HG03460 (cell line): ENCODE data around the gene SDR39U1.
A peak's percentile ranks its signal among the peaks of the same experiment; 100 is the strongest.

Experiments used
- ATAC-seq: cut with Tn5 transposase; IDR thresholded peaks from one replicate; pipeline ENCODE4 v1.9.1; 2021; ENCODE audit not compliant: unreplicated experiment

The SDR39U1 gene

DNA sequence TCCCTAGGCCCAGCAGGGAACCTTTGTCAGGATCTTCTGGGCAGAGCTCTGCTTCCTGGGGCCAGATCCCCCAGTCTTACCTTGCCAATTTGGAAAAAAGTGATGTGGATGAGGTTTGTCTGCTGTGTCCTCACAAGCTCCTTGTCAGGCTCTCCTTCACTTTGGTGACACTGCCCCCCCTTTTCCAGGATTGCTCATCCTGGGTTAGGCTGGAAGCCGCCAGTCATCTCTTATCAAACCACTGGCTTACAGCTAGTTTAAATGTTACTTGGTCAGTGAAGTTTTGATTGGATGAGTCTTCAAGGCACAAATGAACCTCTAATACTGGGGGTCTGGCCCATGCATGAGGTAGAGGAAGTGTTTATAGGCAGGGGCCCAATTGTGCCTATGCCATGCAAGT lies 28.5 kb downstream of the SDR39U1 start:
- no peak for ATAC-seq

DNA sequence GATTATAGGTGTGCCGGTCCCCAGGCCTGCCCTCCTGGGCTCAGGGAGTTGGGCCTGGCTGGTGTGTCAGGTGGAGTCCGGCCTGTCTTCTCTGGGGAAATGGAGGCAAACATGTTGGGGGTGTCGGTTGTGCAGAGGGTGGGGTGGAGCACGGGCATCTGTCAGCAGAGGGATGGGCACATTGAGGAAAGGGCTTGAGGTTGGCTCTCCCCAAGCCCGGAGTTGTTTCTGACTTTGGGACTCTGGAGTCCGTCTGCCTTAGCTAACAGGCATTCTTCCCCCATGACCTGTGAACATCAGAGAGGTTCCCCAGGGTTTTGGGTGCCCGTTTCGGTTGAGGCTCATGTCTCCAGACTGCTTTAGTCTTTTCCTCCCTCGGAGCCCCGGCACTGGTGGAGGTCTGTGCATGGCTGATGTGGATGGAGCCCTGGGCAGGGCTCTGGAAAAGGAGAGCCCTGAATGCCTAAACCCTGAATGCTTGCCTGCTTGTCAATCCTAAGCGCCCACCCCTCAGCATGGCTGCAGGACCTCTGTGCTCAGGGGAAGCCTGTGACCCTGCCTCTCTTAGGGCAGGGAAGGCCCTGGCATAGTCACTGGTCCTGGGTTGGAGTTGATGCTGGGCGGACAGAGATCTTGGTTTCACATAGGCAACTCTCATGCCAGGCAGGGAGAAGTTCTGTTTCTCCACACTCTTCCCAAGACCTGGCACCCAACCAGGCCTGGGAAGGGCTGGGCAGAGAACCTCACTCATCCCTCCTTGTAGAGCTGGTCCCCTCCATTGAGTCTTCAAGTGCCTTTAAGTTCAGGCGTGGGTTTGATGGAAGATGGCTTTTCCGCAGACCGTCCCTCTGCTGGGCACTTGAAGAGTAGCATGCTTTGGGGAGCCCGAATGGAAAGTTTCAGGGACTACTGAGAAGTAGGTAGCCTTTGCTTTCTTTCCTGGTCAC lies 30.9 kb downstream of the SDR39U1 start:
- ATAC-seq: peak; percentile 50

DNA sequence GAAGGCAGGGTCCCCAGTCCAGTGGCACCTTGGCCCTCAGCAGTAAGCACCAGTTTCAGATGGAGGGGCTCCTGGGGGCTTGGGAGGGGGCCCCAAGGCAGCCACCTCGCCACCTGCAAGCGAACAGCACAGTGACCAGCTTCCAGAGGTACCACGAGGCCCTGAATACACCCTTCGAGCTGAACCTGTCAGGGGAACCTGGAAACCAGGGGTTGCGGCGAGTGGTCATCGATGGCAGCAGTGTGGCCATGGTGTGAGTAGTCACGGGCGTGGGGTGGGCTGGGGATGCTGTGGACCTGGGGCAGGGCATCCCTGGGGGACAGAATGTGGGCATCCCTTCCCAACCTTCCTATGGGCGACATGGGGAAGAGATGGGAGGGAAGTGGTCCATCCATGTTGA lies 32.6 kb downstream of the SDR39U1 start:
- no peak for ATAC-seq

DNA sequence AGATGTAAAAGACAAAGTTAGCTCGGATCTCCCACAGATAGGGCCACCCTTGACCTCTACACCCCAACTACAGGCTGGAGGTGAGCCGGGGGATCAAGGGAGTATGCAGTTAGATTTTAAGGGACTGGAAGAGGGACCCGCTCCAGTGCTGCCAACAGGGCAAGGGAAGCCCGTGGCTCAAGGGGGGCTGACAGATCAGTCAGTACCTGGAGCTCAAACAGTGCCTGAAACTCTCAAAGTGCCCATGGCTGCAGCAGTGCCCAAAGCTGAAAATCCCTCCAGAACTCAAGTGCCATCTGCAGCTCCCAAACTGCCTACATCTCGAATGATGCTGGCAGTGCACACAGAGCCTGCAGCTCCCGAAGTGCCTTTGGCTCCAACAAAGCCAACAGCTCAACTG lies 33.4 kb downstream of the SDR39U1 start:
- ATAC-seq: no peak

DNA sequence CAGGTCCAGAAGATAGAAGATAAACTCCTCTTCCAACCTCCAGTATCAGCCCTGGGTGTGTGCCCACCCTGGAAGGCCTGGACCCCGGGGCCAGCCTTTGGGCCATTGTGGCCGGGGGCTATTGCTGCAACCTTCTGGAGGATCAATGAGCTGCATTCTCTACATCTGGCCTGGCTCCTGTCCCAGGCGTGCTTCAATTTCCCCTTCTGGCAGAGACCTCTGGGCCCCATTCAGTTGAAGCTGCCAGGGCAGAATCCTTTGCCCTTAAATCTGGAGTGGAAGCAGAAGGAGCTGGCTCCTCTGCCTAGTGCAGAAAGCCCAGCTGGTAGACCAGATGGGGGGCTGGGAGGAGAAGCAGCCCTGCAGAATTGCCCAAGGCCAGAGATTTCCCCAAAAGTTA lies 33.8 kb downstream of the SDR39U1 start:
- no peak for ATAC-seq

DNA sequence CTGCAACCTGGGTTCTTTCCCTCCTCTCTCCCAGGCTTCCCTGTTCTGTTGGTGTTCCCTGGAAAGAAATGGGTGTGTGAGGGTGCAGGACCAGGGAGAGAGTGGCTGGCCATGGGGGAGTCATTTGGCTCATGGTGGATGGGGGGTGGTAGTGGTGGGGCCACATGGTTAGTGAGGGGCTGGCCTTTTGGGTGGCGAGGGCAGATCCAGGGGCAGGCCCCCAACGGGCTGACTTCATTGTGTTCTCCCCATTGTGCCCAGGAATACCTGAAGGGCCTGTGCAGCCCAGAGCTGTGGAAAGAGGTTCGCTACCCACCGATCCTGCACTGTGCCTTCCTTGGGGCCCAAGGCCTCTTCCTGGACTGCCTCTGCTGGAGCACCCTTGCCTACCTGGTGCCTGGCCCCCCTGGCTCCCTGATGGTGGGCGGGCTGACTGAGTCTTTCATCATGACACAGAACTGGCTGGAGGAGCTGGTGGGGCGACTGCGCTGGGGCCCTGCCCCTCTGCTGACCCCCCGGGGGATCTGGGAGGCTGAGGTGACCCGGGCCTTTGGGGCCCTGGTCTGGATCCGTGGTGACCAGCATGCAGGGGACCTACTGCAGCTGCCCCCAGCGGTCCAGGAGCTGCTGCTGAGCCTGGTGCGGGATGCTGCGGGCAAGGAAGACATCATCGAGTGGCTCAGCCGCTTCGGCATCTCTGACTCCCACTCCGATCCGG lies 34.8 kb downstream of the SDR39U1 start:
- ATAC-seq: no peak

DNA sequence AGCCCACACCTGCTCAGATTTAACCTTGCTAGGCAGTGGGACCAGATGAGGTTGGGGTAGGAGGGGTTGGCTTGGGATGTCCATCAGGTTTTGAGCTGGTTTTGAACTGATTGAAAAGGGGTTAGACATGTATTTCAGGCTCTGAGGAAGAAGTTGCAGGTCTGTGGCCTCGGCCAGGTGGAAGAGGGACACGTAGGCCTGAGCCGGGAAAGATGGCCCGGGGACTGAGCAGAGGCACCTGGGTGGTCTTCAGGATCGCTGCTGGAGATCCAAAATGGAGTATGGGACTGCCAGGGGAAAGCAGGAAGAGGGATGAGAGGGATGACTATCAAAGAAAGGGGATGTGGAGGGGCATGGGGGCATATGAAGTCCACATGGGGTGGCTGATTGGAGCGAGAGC lies 36.2 kb downstream of the SDR39U1 start:
- no peak for ATAC-seq

DNA sequence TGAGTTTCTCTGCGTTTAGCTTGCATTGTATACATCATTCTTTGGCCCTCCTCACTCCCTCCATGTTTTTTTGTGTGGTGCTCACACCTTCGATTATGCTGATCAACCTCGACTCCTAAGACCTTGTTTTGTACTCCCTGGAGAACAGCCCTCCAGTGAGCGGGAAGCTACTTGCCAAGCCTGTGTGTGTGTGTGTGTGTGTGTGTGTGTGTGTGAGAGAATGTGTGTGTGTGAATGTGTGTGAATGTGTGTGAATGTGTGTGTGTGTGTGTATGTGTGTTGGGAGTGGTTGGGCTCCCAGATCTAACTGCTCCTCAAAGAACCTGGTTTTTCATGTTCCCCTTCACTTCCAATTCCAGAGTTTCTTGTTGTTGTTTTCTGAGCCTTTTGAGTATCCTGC lies 37.8 kb downstream of the SDR39U1 start:
- no peak for ATAC-seq

DNA sequence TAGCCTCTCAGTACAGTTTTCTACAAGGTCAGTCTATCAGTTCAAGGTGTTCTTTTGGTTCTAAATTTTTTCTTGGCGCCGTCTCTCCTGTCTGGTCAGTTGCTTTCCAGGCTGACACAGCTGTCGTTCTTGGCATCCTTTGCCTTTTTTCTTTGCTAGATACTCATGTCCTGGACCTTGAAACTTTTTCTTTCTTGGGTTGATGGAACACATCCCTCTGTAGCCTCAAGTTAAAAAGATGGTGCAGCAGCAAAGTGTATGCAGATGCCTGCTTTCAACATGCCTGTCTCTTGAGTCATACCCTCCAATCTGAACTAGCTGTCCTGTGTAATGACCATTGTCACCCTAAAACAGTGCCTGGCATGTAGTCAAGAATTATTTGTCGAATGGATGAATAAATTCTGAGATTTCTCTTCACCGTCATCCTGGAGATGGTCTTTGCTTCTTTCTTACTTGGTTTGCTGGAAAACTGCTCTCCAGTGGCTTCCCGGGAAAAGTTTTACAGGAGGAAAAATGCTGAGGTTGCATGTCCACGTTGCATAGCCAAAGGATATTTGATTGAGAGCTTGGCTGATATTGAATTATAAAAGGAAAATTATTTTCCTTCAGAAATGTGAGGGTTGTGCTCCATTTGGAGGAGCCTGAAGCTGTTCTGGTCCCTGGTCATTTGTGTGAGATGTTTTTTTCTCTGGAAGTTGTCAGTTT lies 39.1 kb downstream of the SDR39U1 start:
- no peak for ATAC-seq

DNA sequence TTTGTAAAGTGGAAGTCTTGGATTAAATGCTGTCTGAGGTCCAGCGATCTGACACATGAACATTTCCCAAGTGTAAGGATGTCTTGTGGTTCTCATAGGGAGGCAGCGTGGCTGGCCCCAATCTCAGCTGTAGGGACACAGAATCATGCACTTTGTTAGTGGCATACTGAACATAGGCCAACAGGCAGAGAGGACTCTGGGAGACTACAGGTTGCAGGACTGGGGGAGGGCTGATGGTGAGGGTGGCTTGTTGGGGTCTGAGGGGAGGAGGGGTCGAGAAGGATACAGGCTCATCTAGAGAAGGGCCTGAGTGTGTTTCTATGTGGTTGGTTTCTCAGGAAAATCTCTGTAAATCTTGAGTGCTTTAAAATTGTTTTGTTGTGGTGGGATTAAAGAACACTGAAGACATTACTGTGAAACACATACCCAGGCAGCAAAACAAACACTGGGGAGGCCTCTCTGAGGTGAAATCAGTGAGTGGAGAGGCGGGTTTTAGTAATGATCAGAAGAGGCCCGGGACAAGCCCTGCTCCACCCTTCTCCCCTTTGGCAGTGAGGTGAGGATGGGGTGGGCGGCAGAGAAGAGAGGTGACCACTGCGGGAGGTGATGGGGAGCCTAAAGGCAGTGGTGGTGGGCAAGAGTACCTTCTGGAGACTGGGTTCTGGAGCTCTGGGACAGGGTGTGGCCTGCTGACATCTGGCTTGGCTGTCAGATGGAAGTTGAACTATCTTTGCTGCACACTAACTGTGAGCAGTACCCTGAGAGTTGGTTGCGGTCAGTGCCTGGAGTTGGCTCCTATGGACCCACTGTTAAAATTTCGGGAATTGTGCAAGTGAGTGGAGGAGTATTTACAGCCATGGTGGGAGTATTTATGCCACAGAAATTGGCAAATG lies 40.5 kb downstream of the SDR39U1 start:
- no peak for ATAC-seq

DNA sequence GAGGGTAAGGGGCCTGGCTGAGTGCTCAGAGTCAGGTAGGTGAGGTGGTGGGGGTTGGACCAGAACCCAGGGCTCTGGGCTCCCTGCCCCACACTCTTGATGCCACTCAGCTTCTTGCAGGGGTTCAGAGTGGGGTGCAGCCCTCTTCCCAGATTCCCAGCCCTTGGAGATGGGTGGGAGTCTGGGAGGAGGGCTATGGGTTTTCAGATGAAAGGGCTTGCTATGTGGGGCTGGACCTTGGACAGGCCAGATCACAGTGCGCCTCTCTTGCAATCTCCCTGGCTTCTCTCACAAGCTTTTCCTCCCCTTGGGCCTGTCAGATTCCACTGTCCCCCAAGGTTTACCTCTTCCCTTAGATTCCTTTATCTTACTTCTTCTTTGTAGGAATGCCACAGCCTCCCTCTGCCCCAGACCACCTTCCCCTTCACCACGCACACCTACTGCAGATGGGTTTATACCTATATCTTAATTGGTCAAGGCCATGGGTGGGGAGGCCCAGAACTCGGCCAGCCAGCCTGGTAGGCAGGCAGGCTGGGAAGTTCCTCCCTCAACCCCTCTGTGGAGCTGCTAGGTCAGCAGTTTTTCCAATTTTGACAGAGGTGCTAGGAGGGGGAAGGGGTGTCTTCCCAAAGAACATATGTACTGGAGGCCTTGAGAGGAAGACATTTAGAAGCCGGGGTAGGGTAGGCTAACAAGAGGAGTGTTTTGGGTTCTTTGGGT lies 42.4 kb downstream of the SDR39U1 start:
- no peak for ATAC-seq

DNA sequence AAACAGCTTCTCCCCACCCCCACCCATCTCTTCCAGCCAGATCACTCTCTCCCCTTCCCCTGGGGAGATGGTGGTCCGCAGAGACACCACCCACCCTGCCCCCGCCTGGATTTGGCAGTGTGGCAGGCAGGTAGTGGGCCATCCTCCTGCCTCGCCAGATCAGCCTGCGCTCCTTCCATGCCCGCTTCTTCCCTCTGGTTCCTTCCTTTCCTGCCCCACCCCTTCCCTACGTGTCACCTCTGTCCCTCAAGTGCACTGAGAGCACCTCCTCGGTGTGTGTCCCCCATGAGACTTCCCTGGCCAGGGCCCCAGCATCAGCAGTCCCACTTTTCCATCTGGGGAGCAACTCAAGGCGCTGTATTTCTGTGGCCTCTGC lies 43.1 kb downstream of the SDR39U1 start:
- ATAC-seq: no peak

DNA sequence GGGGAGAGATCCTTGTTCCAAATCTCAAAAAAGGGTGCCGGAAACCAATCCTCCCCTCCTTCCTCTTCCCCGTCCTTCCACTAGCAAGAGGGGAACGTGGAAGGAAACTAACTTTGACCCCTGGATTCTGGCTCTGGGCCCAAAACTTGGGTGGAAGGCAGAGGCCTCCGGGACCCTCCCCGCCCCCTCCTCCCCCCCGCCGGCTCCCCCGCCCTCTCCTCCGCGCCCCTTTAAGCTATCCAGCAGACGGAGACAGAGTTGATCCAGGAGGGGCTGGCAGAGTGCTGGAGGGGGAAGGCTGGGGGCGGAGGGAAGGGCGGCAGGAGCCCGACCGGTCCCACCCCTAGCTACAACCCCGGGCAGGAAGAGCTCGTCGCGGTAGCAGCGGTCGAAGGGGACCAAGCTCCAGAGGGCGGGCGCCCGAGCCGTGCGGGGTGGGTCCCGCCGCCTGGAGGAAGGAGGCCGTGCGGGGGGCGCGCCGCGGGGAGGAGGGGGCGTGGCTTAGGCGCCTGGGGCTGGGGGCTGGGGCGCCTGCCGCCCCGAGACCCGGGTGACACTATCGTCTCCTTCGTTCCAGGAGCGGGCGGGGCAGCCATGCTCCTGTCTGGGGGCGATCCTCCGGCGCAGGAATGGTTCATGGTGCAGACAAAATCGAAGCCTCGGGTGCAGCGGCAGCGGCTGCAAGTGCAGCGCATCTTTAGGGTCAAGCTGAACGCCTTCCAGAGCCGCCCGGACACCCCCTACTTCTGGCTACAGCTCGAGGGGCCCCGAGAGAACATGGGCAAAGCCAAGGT lies 43.7 kb downstream of the SDR39U1 start, which contains the start of gene NYNRIN:
Gene NYNRIN, plus strand, starts transcription at position 351 of the 794 bp plus-strand sequence. Its CDS starts 244 bp downstream, at position 595.
- ATAC-seq: no peak

DNA sequence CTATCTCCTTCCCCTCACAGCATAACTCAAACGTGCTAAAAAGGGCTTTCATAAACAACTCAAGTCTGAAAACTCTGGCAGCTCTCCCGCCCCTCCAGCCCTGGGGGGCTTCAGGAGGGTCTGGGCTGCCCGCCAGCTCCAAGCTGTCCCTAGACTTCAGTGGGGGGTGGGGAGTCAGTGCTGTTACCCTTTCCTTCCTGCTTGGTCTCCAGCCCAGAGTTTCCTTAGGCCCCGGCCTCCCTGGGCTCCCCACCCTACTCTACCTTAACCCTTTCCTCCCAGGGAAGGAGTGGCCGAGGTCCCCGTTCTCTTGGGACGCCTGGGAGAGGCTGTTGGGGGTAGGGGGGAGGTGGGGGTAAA lies 44.3 kb downstream of the SDR39U1 start:
- no peak for ATAC-seq

DNA sequence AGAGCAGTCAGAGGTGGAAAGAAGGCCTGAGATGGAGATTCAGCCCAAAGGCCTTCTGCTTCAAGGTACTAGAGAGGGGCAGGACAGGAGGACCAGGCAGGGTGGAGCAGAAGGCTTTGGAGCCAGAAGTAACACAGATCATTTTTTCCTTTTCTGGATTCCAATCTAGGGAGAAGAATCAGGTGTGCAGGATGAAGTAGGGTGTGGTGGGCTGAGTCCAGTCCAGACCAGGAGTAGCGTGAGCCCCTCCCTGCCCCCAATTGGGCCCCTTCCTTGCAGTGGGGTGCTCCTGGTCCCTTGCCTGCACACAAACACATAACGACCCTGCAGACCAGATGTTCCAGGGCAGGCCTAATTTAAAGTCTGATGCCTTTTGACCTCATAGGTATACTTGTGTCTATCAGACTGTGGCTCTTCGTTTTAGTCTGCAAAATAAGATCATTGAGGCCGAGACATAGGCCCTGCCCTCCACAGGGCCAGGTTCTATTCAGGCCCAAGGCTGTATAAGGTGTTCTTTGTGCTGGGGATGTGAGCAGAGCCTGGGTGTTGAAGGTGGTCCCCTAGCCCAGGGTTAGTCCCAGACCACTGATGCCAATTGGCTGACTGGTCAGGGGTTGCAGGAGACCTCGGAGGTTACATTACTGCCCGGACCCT lies 44.8 kb downstream of the SDR39U1 start:
- ATAC-seq: no peak

DNA sequence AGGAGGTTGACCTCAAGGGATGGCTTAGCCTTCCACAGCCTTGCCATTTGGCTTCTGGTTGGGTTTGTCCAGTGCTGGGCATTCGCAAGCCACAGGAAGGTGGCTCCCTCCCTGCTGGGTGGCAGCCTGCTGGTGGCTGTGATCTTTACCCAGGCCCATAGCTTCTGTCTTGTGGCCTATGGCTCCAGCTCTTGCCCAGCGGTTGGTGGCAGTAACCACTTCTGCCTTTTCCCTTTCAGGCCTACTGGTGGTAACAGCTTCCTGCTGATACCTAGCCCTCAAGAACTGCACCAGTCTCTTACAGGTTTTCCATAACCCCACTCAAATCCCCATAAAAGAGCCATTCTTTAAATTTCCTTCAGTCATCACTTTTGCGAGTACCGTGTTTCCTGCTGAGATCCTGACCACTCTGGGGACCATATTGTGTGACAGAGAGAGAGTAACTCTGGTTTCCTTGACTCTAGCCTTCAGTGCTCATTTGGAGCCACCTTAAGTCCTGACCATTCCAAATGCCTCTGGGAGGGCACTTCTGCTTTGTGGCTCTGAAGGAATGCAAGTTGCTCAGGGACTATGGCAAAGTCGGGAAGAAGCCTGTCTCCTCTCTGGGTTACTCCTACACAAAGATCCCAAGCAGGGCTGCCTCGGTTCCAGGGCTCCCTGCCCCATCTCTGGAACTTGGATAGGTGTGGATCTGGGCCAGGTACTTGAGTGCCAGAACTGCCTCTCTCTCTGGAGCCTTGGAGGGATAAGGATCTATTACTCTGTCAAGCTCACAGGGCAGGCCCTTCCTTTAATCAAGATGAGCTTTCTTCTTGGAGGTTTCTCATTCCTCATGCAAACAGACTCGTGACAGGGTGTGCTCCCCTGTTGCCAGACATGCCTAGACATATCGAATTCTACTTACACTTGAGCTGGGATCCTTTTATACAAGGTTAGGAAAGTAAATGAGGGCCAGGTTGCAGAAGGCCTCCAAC lies 46.7 kb downstream of the SDR39U1 start:
- no peak for ATAC-seq

DNA sequence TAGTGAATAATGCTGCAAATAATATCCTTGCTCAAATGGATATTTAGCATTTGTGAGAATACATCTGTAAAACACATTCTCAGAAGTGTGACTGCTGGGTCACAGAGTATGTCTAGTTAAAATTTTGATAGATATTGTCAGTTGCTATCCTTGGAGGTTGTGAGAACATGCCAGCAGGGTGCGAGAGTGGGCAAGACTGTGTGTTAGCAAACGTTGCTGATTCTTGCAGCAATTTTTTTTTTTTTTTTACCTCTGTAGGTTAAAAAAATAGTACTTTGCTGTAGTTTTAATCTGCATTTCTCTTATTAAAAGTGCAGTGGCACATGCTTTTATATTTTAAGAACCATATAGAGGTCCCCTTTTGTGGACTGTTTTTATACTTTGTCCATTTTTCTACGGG lies 48.3 kb downstream of the SDR39U1 start:
- ATAC-seq: no peak
